Measurements from ENCODE around the gene KRTAP10-8.

GRCh38 chr21:44602463-44602850, 9.4 kb upstream of the KRTAP10-8 start:
- TF ChIP-seq CTCF (conservative IDR thresholded peaks at IDR 0.05 in 1 of 2, IDR thresholded peaks at IDR 0.05 in 1 of 2; ENCODE audit: extremely low read depth in 1 of 2, insufficient read depth in 1 of 2, low read depth in 1 of 2, low read length in 2 of 2), result no peak
- TF ChIP-seq EZH2 (IDR thresholded peaks at IDR 0.05; ENCODE audit: borderline replicate concordance, low read length), result no peak

Measured in mammary epithelial cell (primary cell).